GM12892 (cell line): ENCODE measurements around the gene PKHD1.
A peak's percentile ranks its signal among the peaks of the same experiment; 100 is the strongest.
"Not testable (repeated sequence)": the region's sequence is repeated elsewhere in the genome, so short reads cannot be mapped to it uniquely, and the experiment has no call there.

Experiments used
- DNase-seq: peaks from one replicate; pipeline ENCODE4 v3.0.0; 2011; ENCODE audit not compliant: insufficient read length
- FAIRE-seq: peaks from 2 replicates; lab custom pipeline; 2011; peaks lifted over from hg19 to GRCh38; lab: Jason Lieb, UNC
- POLR2A ChIP-seq: IDR thresholded peaks from 2 replicates; pipeline ENCODE4 v1.6.1; 2011; ENCODE audit warnings: low read depth, low read length, control low read depth
- POLR2AphosphoS5 ChIP-seq: IDR thresholded peaks from 2 replicates; pipeline ENCODE4 v1.6.1; 2011; ENCODE audit warnings: low read depth, low read length, control low read depth
- TAF1 ChIP-seq: IDR thresholded peaks from 2 replicates; pipeline ENCODE4 v1.6.1; 2011; ENCODE audit warnings: low read depth, mild to moderate bottlenecking, control low read depth, low read length, borderline replicate concordance

PKHD1 gene

GRCh38 chr6:52013035-52013434 is 74.4 kb downstream of the PKHD1 start:
- DNase-seq (no peak), FAIRE-seq (peak; percentile 24)
- TF ChIP-seq POLR2AphosphoS5 (no peak), TAF1 (no peak), POLR2A (no peak)

DNA sequence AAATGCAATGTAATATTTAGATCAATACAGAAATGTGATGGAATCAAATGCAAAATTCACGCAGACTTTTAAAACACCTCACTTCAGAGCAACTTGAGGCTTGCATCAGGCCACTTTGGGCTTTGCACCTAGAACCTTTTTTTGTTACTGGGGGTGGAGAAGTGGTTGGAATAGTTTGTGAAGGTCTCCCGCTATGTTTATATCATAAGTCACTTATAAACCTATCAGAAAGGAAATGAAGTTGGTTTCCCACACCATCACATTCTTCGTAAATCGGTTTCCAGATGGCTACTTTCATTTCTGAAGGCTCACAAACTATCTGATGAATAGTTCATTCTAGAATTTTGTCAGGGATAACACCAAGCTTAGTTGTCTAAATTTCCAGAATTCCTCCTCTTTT is 74.8 kb downstream of the PKHD1 start:
- TF ChIP-seq POLR2A (no peak), TAF1 (no peak), POLR2AphosphoS5 (no peak)
- FAIRE-seq: no peak

DNA sequence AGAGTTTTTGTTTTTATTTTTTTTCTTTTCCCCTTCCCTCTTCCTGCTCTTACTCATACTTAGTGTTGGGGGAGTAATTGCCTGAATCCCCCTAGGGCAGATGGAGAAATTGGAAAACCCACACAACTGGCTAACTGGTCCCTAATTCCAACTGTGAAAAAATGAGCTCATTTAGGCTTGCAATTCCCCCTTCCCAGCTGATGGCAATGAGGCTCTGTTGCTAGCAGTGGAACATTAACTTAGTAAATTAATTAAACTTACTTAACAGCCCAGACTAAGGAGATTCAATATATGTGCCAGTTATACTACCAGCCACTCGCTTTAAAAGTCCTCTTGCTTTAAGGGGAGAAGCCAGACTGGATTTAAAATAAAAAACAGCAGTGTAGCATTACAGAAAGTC is 76.6 kb downstream of the PKHD1 start:
- TF ChIP-seq POLR2A: no peak
- TF ChIP-seq POLR2AphosphoS5: no peak
- TF ChIP-seq TAF1: no peak
- no peak for DNase-seq
- FAIRE-seq: no peak

More for the DNA sequence above, 74.8 kb downstream of the PKHD1 start:
- DNase-seq: no peak

- FAIRE-seq (no peak), DNase-seq (no peak)
- no peak for TF ChIP-seq TAF1
- TF ChIP-seq POLR2AphosphoS5: no peak
- no peak for TF ChIP-seq POLR2A
Measured at GRCh38 chr6:52010145-52010544, 77.3 kb downstream of the PKHD1 start.

DNA sequence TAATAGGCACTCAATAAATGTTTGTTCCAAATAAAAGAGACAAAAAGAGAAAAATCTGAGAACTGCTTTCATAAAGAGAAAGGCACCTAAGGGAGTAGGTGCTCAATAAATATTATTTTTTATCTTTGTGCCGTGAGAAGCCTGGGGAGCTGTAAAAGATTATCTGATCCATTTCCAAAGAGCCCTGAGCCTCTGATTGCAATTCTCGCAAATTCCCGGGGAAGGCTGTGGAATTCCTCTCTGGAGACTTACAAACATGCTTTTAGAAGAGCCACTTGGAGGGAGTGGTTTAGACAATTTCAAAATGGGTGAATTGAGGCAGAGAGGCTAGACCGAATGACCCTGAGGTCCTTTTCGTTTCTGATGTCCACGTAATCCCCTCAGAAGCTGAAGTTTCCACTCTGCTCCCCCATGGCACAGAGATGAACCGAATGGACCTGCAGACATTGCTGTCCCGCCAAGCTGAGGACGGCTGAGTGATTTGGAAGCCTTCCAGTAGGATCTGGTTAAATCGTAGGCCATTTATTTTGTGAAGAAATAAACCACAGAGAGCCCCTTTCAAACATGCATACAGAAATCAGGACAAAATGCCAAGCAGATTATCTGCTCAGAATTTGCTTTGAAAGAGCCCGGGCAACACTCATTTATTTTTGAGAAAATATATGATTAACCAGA is 77.8 kb downstream of the PKHD1 start:
- FAIRE-seq (no peak), DNase-seq (no peak)
- TF ChIP-seq TAF1: no peak
- TF ChIP-seq POLR2AphosphoS5: no peak
- TF ChIP-seq POLR2A: no peak

DNA sequence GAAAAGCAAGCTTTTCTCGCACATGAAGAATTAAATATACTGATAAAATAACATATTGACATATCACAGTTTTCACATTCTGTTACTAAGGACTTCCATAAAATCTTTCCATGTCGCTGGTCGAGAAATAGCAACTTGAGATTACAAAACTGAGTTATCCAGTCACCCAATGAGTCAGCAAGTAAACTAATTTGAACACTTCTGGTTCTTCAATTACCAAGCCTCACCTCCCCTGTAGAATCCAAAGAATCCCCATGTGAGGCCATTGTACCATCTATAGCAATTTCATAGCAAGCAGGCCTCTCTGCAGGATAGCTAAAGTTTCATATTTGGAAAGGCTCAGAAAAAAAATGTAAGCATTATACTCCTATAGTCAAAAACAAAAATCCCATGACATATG is 87.3 kb downstream of the PKHD1 start:
- no peak for DNase-seq
- no peak for FAIRE-seq
- TF ChIP-seq POLR2A (no peak), POLR2AphosphoS5 (no peak), TAF1 (no peak)

GRCh38 chr6:51996296-51996947 is 91.0 kb downstream of the PKHD1 start:
- peak; percentile 16 for DNase-seq
- peak; percentile 97 for FAIRE-seq
- TF ChIP-seq POLR2A: no peak
- TF ChIP-seq POLR2AphosphoS5: no peak
- no peak for TF ChIP-seq TAF1

- TF ChIP-seq TAF1 (no peak), POLR2AphosphoS5 (no peak), POLR2A (no peak)
- FAIRE-seq: no peak
- no peak for DNase-seq
Measured at GRCh38 chr6:51995214-51995755, 92.1 kb downstream of the PKHD1 start.

DNA sequence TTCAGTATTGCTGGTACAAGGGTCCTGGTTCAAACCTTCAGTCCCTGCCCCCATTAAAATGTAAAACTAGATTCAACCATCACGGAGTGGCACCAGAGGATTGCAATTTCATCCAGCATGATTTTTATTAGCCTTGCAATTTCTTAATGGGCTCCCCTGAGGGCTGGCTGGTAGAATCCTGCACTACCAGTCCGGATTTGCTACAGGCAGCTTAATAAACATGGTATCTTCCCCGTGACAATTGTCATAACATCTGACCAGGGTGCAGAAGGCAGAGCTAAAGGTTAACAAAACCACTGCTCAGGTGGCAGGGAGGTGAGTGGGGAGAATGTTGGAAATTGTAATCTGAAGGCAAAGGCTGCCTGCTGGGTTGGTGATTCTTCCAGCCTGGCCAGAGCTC is 94.5 kb downstream of the PKHD1 start:
- DNase-seq: no peak
- no peak for TF ChIP-seq TAF1
- TF ChIP-seq POLR2AphosphoS5: no peak
- TF ChIP-seq POLR2A: no peak
- FAIRE-seq: no peak

DNA sequence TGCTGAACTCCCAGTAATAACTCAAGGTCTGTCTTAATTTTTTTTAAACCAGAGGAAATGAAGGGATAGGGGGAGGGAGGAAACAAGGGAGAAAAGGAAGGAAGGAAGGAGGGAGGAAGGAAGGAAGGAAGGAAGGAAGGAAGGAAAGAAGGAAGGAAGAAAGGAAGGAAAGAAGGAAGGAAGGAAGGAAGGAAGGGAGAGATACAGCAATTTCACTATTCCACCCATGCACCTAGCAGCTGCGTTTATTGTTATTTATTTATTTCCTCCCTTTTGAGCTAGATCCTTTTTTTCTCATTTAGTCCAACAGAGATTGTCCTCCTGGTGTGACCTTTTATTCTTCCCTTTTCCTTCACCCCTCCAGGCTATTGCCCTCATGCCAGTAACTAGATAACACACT is 97.6 kb downstream of the PKHD1 start:
- no peak for TF ChIP-seq POLR2A
- no peak for TF ChIP-seq POLR2AphosphoS5
- no peak for TF ChIP-seq TAF1
- no peak for FAIRE-seq
- DNase-seq: no peak

DNA sequence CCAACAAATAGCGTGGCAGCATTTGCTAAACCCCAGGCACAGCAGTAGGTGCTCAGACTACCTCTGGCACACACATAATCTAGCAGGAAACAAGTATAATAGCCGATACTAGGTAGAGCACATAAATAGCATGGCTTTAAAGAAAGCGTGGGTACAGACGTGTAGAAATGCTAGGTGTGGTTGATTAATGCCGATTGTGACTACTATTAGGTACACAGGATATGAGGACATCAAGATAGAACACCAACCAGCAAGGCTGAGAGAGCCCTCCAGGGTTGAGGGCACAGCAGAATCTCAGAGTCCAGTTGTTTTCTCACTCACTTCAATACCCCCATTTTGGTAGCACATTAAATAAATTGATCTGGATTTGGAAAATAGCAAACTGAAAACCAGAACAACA is 100.5 kb downstream of the PKHD1 start:
- FAIRE-seq (no peak), DNase-seq (no peak)
- TF ChIP-seq POLR2AphosphoS5 (no peak), TAF1 (no peak), POLR2A (no peak)

GRCh38 chr6:51983564-51983963 is 103.8 kb downstream of the PKHD1 start:
- FAIRE-seq (no peak), DNase-seq (no peak)
- TF ChIP-seq POLR2AphosphoS5: no peak
- TF ChIP-seq POLR2A: no peak
- no peak for TF ChIP-seq TAF1

- not testable (repeated sequence) for DNase-seq, FAIRE-seq
Measured at GRCh38 chr6:51982695-51983094, 104.7 kb downstream of the PKHD1 start.
